PC-9 (cell line): ENCODE data around the gene ROBO1.

Experiments used
- EZH2 ChIP-seq: fragments of 200-600 bp; sonication (generic); IDR thresholded peaks from 2 replicates; pipeline ENCODE4 v1.8.0; 2017; ENCODE audit warnings: antibody characterized with exemption, low read depth
- TF ChIP-seq, protein P1 (sequence below): fragments of 200-600 bp; sonication (generic); conservative IDR thresholded peaks from 2 replicates; pipeline ENCODE4 v1.6.1; 2017; ENCODE audit warnings: mixed run types, antibody characterized with exemption, mild to moderate bottlenecking, moderate library complexity

DNA sequence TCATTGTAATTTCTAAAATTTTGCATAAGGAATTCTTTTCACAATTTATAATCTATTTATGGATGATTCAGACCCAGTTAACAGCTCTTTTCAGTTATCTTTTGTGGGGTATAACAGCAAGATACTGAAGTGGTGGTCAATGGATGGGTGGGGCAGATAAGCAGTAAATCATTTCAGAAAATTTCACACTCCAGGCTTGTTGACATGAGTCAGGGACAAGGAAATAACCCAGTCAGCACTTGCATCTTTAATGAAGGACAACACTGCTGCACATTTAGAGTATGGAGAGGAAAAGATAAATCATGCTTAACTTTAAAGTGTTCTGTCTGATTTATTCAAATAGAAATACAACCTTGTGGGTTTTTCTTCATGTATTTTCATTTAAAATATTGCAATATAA, 181.6 kb downstream of the ROBO1 start:
- TF ChIP-seq EZH2: no peak
- TF ChIP-seq, protein P1, sequence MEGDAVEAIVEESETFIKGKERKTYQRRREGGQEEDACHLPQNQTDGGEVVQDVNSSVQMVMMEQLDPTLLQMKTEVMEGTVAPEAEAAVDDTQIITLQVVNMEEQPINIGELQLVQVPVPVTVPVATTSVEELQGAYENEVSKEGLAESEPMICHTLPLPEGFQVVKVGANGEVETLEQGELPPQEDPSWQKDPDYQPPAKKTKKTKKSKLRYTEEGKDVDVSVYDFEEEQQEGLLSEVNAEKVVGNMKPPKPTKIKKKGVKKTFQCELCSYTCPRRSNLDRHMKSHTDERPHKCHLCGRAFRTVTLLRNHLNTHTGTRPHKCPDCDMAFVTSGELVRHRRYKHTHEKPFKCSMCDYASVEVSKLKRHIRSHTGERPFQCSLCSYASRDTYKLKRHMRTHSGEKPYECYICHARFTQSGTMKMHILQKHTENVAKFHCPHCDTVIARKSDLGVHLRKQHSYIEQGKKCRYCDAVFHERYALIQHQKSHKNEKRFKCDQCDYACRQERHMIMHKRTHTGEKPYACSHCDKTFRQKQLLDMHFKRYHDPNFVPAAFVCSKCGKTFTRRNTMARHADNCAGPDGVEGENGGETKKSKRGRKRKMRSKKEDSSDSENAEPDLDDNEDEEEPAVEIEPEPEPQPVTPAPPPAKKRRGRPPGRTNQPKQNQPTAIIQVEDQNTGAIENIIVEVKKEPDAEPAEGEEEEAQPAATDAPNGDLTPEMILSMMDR: no peak
